HCT116 (cell line): ENCODE results near the gene SLC35E4. TPM values are rescaled to one million over a fixed set of nuclear protein-coding genes. Genes with fewer than 3 reads are reported as not detected.

Experiments used
- ATAC-seq: fragments of 200-7000 bp; cut with Tn5 transposase; 2 replicates; pipeline ENCODE4 v1.9.1; 2020; ENCODE audit warnings: mild to moderate bottlenecking, moderate library complexity
- BruUV-seq: library from RNA; stranded (reverse); fragments of 400-500 nt; replicated peaks from 2 replicates; lab custom pipeline; 2021; lab: Mats Ljungman, UMichigan
- CTCF ChIA-PET: fragments of 300-600 bp; sonication (Branson Sonifier 250); formaldehyde crosslinking; loops from one replicate; lab custom pipeline; 2021; ENCODE audit warnings: antibody characterized with exemption; lab: Charles Lee
- POLR2A ChIA-PET: fragments of 300-600, 350-600 bp; sonication (Branson Sonifier 250); formaldehyde crosslinking; loops from one replicate; lab custom pipeline; 2021; ENCODE audit warnings: antibody characterized with exemption; lab: Charles Lee
- RAD21 ChIA-PET, 2 experiments: fragments of 300-600 bp; sonication (Branson Sonifier 250); formaldehyde crosslinking; loops; one replicate each; lab custom pipeline; 2023; ENCODE audit warnings: low total read pairs in 2 of 2; ENCODE audit not compliant: uncharacterized antibody in 2 of 2, unreplicated experiment in 2 of 2, low non-redundant PET in 1 of 2; lab: Charles Lee
- DNase-seq: peaks from one replicate; pipeline ENCODE4 v3.0.0-alpha.2; 2010; ENCODE audit warnings: low read depth, low spot score
- H2AFZ ChIP-seq: fragments of 200-600 bp; shearing (Covaris generic), sonication (generic); 2 replicates; pipeline ENCODE4 v1.6.1; 2017; ENCODE audit warnings: low read depth, mixed run types, mixed read lengths, antibody characterized with exemption, low read length; ENCODE audit not compliant: poor library complexity, severe bottlenecking
- H3K27ac ChIP-seq: 2 replicates; pipeline ENCODE4 v1.5.1; 2012; ENCODE audit warnings: low read depth, low read length
- H3K27me3 ChIP-seq: fragments of 200-600 bp; sonication (generic); 2 replicates; pipeline ENCODE4 v1.6.1; 2016; ENCODE audit warnings: mixed run types, low read length, mixed read lengths; ENCODE audit not compliant: insufficient read depth
- H3K36me3 ChIP-seq, 2 experiments: fragments of 200-500 bp in 1 of 2; fragments of 200-600 bp in 1 of 2; sonication (Bioruptor generic) in 1 of 2; sonication (generic) in 1 of 2; 2 replicates each; pipeline versions ENCODE4 v1.5.1 to v1.6.1; 2014 to 2016; ENCODE audit warnings: low read length in 2 of 2, inconsistent platforms in 1 of 2, mixed read lengths in 1 of 2, mixed run types in 1 of 2; ENCODE audit not compliant: insufficient read depth in 2 of 2, control insufficient read depth in 1 of 2
- H3K4me1 ChIP-seq, 2 experiments: fragments of 200-600 bp in 1 of 2; sonication (generic) in 1 of 2; 2 replicates each; pipeline versions ENCODE4 v1.5.1 to v1.6.1; 2012 to 2017; ENCODE audit warnings: low read length in 2 of 2, inconsistent platforms in 1 of 2, mild to moderate bottlenecking in 1 of 2, mixed read lengths in 1 of 2, mixed run types in 1 of 2, moderate library complexity in 1 of 2; ENCODE audit not compliant: insufficient read depth in 2 of 2, control insufficient read depth in 1 of 2
- H3K4me2 ChIP-seq: fragments of 200-600 bp; sonication (generic); 2 replicates; pipeline ENCODE4 v1.6.1; 2017; ENCODE audit warnings: mixed run types, low read length, mixed read lengths
- H3K4me3 ChIP-seq, 2 experiments: fragments of 200-600 bp in 1 of 2; sonication (generic) in 1 of 2; replicated peaks in 1 of 2; 2 replicates each; pipeline ENCODE4 v1.5.1; 2011 to 2016; ENCODE audit warnings: low read length in 2 of 2, control low read depth in 1 of 2, low read depth in 1 of 2, mild to moderate bottlenecking in 1 of 2, mixed read lengths in 1 of 2, mixed run types in 1 of 2
- H3K79me2 ChIP-seq: fragments of 200-600 bp; sonication (generic); 2 replicates; pipeline ENCODE4 v1.6.1; 2017; ENCODE audit warnings: mild to moderate bottlenecking, mixed run types, low read length, moderate library complexity, mixed read lengths; ENCODE audit not compliant: insufficient read depth
- H3K9ac ChIP-seq: fragments of 200-600 bp; sonication (generic); 2 replicates; pipeline ENCODE4 v1.6.1; 2016; ENCODE audit warnings: low read length, mixed read lengths
- H3K9me2 ChIP-seq: fragments of 200-600 bp; sonication (generic), shearing (Covaris generic); 2 replicates; pipeline ENCODE4 v1.6.1; 2017; ENCODE audit warnings: mixed run types, mild to moderate bottlenecking, moderate library complexity; ENCODE audit not compliant: insufficient read depth
- H3K9me3 ChIP-seq, 2 experiments: fragments of 200-500 bp in 1 of 2; fragments of 200-600 bp in 1 of 2; sonication (Bioruptor generic) in 1 of 2; sonication (generic) in 1 of 2; 2 replicates each; pipeline ENCODE4 v1.6.1; 2014 to 2017; ENCODE audit warnings: low read length in 2 of 2, mixed read lengths in 2 of 2, inconsistent platforms in 1 of 2, low read depth in 1 of 2, mild to moderate bottlenecking in 1 of 2, mixed run types in 1 of 2, moderate library complexity in 1 of 2; ENCODE audit not compliant: control insufficient read depth in 1 of 2, insufficient read depth in 1 of 2
- H4K20me1 ChIP-seq: fragments of 200-600 bp; sonication (generic), shearing (Covaris generic); 2 replicates; pipeline ENCODE4 v1.6.1; 2017; ENCODE audit warnings: mixed run types, mild to moderate bottlenecking, moderate library complexity; ENCODE audit not compliant: insufficient read depth
- EZH2phosphoT487 ChIP-seq: fragments of 200-600 bp; IDR thresholded peaks from 2 replicates; pipeline ENCODE4 v1.6.1; 2018; ENCODE audit warnings: antibody characterized with exemption, borderline replicate concordance
- POLR2A ChIP-seq: IDR thresholded peaks from 2 replicates; pipeline ENCODE4 v1.7.0; 2011; ENCODE audit warnings: borderline replicate concordance; ENCODE audit not compliant: insufficient read depth, insufficient read length; ENCODE audit errors: extremely low read depth
- ZBTB33 ChIP-seq: IDR thresholded peaks from 2 replicates; pipeline ENCODE4 v1.6.1; 2011; ENCODE audit warnings: mild to moderate bottlenecking, low read length, moderate library complexity; ENCODE audit not compliant: insufficient replicate concordance; ENCODE audit errors: extremely low read depth
- intact Hi-C: fragments of 100-400 bp; cut with micrococcal nuclease; formaldehyde crosslinking; loops from 2 replicates; pipeline ENCODE4 v1.10.0; 2022
- total RNA-seq: library from RNA; stranded (reverse); gene quantifications from one replicate; pipeline ENCODE4 v1.2.1, GENCODE V29; 2021; ENCODE audit not compliant: unreplicated experiment
- TF ChIP-seq, protein P1 (sequence below), 3 experiments: fragments of 200-600 bp in 1 of 3; sonication (generic) in 1 of 3; IDR thresholded peaks in 2 of 3; conservative IDR thresholded peaks in 1 of 3; 2 replicates each; pipeline ENCODE4 v1.5.1; 2012 to 2017; ENCODE audit warnings: low read depth in 2 of 3, low read length in 2 of 3, antibody characterized with exemption in 1 of 3, borderline replicate concordance in 1 of 3, control low read depth in 1 of 3, mild to moderate bottlenecking in 1 of 3, mixed read lengths in 1 of 3, mixed run types in 1 of 3, moderate library complexity in 1 of 3; ENCODE audit not compliant: insufficient read depth in 1 of 3

The SLC35E4 gene
- total RNA-seq, 1 experiment from 2014 or later, result 6.2 TPM

- Histone ChIP-seq H3K27me3 (no peaks in the 10 kb centered on the region), H2AFZ (no peak overlapping the region)
- no peak for TF ChIP-seq ZBTB33
- no peak for TF ChIP-seq EZH2phosphoT487
- no peak for TF ChIP-seq POLR2A
- TF ChIP-seq, protein P1, sequence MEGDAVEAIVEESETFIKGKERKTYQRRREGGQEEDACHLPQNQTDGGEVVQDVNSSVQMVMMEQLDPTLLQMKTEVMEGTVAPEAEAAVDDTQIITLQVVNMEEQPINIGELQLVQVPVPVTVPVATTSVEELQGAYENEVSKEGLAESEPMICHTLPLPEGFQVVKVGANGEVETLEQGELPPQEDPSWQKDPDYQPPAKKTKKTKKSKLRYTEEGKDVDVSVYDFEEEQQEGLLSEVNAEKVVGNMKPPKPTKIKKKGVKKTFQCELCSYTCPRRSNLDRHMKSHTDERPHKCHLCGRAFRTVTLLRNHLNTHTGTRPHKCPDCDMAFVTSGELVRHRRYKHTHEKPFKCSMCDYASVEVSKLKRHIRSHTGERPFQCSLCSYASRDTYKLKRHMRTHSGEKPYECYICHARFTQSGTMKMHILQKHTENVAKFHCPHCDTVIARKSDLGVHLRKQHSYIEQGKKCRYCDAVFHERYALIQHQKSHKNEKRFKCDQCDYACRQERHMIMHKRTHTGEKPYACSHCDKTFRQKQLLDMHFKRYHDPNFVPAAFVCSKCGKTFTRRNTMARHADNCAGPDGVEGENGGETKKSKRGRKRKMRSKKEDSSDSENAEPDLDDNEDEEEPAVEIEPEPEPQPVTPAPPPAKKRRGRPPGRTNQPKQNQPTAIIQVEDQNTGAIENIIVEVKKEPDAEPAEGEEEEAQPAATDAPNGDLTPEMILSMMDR (IDR thresholded peaks at IDR 0.05 in 2 of 3, conservative IDR thresholded peaks at IDR 0.05 in 1 of 3; ENCODE audit: borderline replicate concordance in 1 of 3, insufficient read depth in 1 of 3, low read depth in 2 of 3, low read length in 2 of 3), result no peak
- TF ChIP-seq, all 23 proteins: peak for 0
- no peak overlapping the region for H3K4me3 ChIP-seq
- no peak overlapping the region for H3K4me2 ChIP-seq
- ChIA-PET CTCF (no interaction called here), RAD21 (no interaction called here), POLR2A (no interaction called here)
- no peak overlapping the region for H3K9ac ChIP-seq
- H3K79me2 ChIP-seq, result no peaks in the 10 kb centered on the region
- no peaks in the 10 kb centered on the region; a peak in 1 of 4 replicates for H3K4me1 ChIP-seq
- ATAC-seq, result no peak
- intact Hi-C loops, result no loop called here
- DNase-seq, result no peak
- no peaks in the 10 kb centered on the region for H3K9me3 ChIP-seq
- BruUV-seq, result no TSS peak
- H3K27ac ChIP-seq, result no peak overlapping the region
- H4K20me1 ChIP-seq, result no peaks in the 10 kb centered on the region
- no peaks in the 10 kb centered on the region for H3K9me2 ChIP-seq
- no peaks in the 10 kb centered on the region for H3K36me3 ChIP-seq
Observed at GRCh38 chr22:30680991-30681770, 45.6 kb downstream of the SLC35E4 start.
